Measurements from ENCODE around the gene ETS2. TPM values are rescaled to one million over a fixed set of nuclear protein-coding genes. Genes with fewer than 3 reads are reported as not detected.

The ETS2 gene
- total RNA-seq, 1 experiment from 2014 or later, result 35.3 TPM

DNA sequence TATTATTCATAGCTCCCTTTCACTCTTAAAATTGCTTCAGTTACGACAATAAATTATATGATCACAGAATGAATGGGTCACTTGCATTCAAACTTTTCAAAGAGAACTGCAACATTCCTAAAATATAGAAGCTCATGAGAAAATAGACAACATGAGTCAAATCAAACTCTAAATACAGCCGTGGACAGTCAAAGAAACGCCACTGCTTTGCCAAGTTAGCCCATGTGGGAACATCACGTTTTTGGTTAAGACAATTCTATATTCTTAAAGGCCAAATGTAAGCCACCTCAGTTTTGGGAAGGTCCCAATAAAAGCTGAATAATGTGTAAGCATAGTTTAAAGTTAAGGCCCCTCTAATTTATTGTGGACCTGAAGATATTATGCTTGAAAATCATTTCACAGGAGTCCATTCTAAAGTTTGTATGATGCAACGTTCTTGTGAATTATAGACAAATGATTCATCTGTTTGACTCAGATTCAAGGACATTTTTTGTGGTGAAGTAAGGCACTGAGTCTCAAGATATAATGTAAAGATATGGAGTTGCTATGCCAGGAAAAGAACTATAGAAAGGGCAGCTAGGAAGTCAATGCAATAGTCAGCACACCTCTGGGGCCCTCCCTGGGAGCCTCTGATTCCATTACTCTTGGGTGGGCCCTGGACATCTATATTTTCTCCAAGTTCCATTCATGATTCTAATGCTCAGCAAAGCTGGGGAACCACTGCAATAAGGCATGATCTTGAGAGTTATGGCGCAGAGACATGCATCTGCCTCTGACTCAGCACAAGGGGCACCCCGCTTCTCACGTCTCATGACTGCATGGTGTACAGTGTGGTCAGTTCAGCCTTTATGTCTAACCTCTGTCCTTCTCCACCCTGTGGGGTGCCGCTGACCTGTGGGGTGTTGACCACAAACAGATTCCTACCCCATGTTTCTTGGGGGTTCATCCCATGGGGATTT is 33.9 kb downstream of the ETS2 start:
- H3K27ac ChIP-seq (ENCODE audit: insufficient read length, low read depth, low read length), result no peak overlapping the region
- Mint-ChIP-seq H3K4me3 (no peak overlapping the region), H3K36me3 (ENCODE audit: insufficient read depth in 1 of 3, low read depth in 3 of 3) (peaks cover 0 to under 1% (median 0%) of the 10 kb centered on the region in 3 experiments; a peak in 2 of 7 replicates), H3K27ac (no peak overlapping the region), H3K27me3 (ENCODE audit: low read depth) (no peaks in the 10 kb centered on the region; the same call in 1 of the 2 replicates), H3K4me1 (no peaks in the 10 kb centered on the region), H3K9me3 (peaks cover 0 to 5% of the 10 kb centered on the region in 2 experiments; a peak in 3 of 5 replicates)
- no peak overlapping the region for H3K56ac ChIP-seq (ENCODE audit: insufficient read length, low read depth, low read length)
- no peaks in the 10 kb centered on the region for H3K9me3 ChIP-seq (ENCODE audit: control insufficient read depth, low read depth, low read length)
- H3K4me2 ChIP-seq (ENCODE audit: insufficient read depth, insufficient read length, low read length), result no peak overlapping the region
- no peak overlapping the region for H3K23ac ChIP-seq (ENCODE audit: insufficient read length, low read depth, low read length)
- H4K5ac ChIP-seq (ENCODE audit: insufficient read length, low read depth, low read length), result no peak overlapping the region
- no peak overlapping the region for H2AK5ac ChIP-seq (ENCODE audit: insufficient read length, low read length)
- no peak overlapping the region for H2BK12ac ChIP-seq (ENCODE audit: insufficient read length, low read depth, low read length)
- TF ChIP-seq CTCF (conservative IDR thresholded peaks at IDR 0.05), result no peak
- H2BK20ac ChIP-seq (ENCODE audit: low read depth, low read length, poor library complexity, severe bottlenecking), result no peak overlapping the region
- no peak overlapping the region for H2AFZ ChIP-seq (ENCODE audit: low read length)
- no peak overlapping the region for H4K8ac ChIP-seq (replicated peaks; ENCODE audit: insufficient read length, low read depth, low read length)
- no peak overlapping the region for H2BK5ac ChIP-seq (ENCODE audit: insufficient read length, low read length)
- H3T11ph ChIP-seq (ENCODE audit: low read length), result no peak overlapping the region
- no peak overlapping the region for H3K4ac ChIP-seq (ENCODE audit: low read depth, low read length)
- H3K14ac ChIP-seq (ENCODE audit: insufficient read depth, low read length), result no peak overlapping the region; the same call in 1 of the 2 replicates
- no peak overlapping the region for H3K18ac ChIP-seq (ENCODE audit: insufficient read length, low read depth, low read length)
- H4K91ac ChIP-seq (ENCODE audit: insufficient read length, low read depth, low read length), result no peak overlapping the region
- no peaks in the 10 kb centered on the region for H3K79me2 ChIP-seq (ENCODE audit: insufficient read depth, low read length)
- H3K27me3 ChIP-seq (ENCODE audit: insufficient read depth, low read length), result no peaks in the 10 kb centered on the region
- no peaks in the 10 kb centered on the region for H3K23me2 ChIP-seq (ENCODE audit: insufficient read length, low read depth, low read length, poor library complexity, severe bottlenecking)
- no peaks in the 10 kb centered on the region for H4K20me1 ChIP-seq (ENCODE audit: control insufficient read depth, insufficient read depth, insufficient read length)
- H2BK120ac ChIP-seq (ENCODE audit: low read depth, low read length, poor library complexity, severe bottlenecking), result no peak overlapping the region
- H3K4me1 ChIP-seq (ENCODE audit: insufficient read depth, low read length), result no peaks in the 10 kb centered on the region
- WGBS (ENCODE audit: extremely low coverage, insufficient read length, low lambda C conversion rate), result no CpG with 5 or more reads among the region's 9 CpGs
- no peaks in the 10 kb centered on the region for H3K79me1 ChIP-seq (ENCODE audit: insufficient read depth, low read depth, low read length, poor library complexity, severe bottlenecking)
- H3K9ac ChIP-seq (ENCODE audit: extremely low read depth, insufficient read length, low read length), result no peak overlapping the region
- no peak overlapping the region for H2BK15ac ChIP-seq (ENCODE audit: low read depth, low read length)
- no peak for DNase-seq

Data from H9 (cell line).